ENCODE results near the gene NUBP1. TPM values are rescaled to one million over a fixed set of nuclear protein-coding genes. Genes with fewer than 3 reads are reported as not detected.

Gene NUBP1
- 41.9 to 46.1 TPM (median 42.1 TPM) in 5 replicates for total RNA-seq (2022; extraction: Qiagen RNA extraction)

DNA sequence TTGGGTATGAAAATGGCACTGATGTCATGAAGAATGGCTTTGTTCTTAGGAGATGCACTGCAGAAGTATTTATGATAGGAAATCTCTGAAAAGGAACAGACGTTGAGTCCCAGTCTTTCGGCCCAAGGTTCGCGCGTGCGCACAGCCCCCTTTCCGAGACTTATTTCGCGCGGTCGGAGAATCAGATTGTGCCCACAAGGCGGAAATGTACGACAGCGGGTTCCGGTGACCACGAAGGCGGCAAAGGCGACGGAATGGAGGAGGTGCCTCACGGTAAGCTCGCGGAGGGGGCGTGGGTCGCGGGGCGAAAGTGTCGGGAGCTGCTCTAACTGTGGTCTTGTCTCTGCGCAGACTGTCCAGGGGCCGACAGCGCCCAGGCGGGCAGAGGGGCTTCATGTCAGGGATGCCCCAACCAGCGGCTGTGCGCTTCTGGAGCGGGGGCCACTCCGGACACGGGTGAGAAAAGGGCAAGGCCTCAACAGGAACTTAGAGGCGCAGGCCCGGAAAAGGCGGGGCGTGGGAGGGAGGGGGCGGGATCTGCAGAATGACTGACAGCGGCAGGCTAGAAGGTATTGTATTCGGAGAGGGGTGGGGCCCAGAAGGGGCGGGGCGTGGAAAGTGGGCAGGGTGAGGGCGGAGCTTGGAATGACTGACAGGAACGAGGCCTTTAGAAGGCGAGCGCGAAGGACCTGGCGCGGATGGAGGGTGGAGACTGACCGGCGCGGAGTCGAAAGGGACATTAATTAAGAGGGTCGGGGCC, at the start of gene NUBP1:
Gene NUBP1, plus strand, starts transcription at position 233 of the 760 bp plus-strand sequence. Its CDS starts 22 bp downstream, at position 255.

DNA sequence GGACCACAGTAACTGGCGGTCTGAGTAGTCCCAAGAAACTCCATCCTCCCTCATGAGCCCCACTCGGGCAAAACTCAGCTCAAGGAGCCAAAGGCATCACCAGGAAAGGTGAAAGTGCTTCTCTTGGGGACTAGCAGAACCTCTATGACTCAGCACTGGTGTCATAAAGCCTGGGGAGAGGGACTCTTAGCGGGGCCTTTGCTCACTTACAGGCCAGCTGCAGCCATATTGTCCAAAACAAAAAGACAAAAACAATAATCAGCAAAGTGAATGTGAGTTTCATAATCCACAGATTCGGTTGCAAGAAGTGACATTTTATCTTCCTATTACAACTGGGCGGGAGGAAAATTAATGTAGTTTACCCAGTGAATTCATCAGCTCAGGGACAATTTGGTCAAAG, 48.8 kb upstream of the NUBP1 start, which contains the start of gene TEKT5:
Gene TEKT5, minus strand, starts transcription at position 101 of the 400 bp plus-strand sequence. Its CDS starts 57 bp downstream, at position 44.

DNA sequence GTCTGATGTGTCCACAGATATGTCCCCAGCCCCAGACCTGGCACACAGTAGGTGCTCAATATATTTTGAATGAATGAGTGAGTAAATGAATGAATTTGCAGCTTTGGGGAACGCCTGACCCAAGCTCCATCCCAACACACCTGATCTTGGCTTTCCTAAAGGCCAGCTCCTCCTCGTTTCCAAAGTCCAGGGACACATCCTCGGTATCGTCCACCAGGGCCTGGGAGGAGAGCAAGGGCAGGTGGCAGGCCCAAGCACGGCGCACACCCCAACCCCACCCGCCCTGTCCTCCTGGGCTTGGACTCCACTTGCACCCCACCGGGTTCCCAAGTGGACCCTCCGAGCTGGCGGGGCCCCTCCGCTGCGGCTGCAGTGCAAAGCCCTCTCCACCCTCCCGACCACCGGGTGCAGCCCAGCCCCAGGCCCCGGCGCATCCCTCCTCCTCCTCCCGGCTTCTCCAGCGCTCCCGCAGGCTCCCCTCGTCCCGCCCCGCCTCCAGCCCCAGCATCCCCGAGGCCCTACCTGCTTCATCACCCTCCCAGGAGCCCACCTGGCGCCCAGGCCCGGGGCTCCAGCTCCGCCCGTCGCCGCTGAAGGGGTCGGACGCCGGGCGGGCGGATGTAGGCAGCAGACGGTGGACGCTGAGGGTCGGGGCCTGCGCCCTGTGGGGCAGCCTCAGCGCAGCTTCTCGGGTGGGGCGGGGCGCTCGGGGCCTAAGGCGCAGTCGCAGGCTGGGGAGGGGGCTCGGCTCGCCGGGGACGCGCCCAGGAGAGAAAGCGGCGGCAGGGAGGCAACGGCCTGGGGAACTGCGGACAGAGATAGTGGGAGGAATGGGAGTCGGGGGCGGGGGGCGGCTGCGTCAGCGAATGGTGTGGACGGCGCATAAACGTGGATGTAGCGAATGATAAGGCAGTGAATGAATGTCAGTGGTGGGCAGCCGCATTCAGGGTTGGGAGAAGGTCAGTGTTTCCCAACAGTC, 74.6 kb downstream of the NUBP1 start, which contains the start of gene TVP23A:
Gene TVP23A, minus strand, starts transcription at position 832 of the 979 bp plus-strand sequence. Its CDS starts 301 bp downstream, at position 531.

Other genes starting within 250 kb of the NUBP1 start
- 16.6 to 25.9 TPM (median 25.0 TPM) in 5 replicates for gene EMP2, start 163.2 kb upstream of the NUBP1 start, total RNA-seq (2022; extraction: Qiagen RNA extraction)
- gene TEKT5, start 48.9 kb upstream of the NUBP1 start, total RNA-seq (2022; extraction: Qiagen RNA extraction), result not detected in 5 replicates
- 0.05 to 0.15 TPM (median 0.11 TPM) in 5 replicates for gene TVP23A, start 75.0 kb downstream of the NUBP1 start, total RNA-seq (2022; extraction: Qiagen RNA extraction)
- 0.05 to 0.15 TPM (median 0.13 TPM) in 5 replicates for gene CIITA, start 133.4 kb downstream of the NUBP1 start, total RNA-seq (2022; extraction: Qiagen RNA extraction)
- 31.0 to 44.8 TPM (median 43.6 TPM) in 5 replicates for gene DEXI, start 198.6 kb downstream of the NUBP1 start, total RNA-seq (2022; extraction: Qiagen RNA extraction)
- gene CLEC16A, start 200.7 kb downstream of the NUBP1 start, total RNA-seq (2022; extraction: Qiagen RNA extraction), result 7.3 to 9.4 TPM (median 9.2 TPM) in 5 replicates

Measured in A549 treated with CORT108297 at 1 μM for 4 hours (cell line).